GM23338 (cell line): ENCODE results near the gene FOXP1. TPM values are rescaled to one million over a fixed set of nuclear protein-coding genes. Genes with fewer than 3 reads are reported as not detected.

Source experiments
- ATAC-seq: fragments of 200-7000 bp; cut with Tn5 transposase; 3 replicates; pipeline ENCODE4 v1.9.1; 2020
- DNase-seq: peaks from one replicate; pipeline ENCODE4 v3.0.0-alpha.2; 2015; ENCODE audit warnings: low spot score
- H2AFZ ChIP-seq: fragments of 200-600 bp; sonication (generic); 2 replicates; pipeline ENCODE4 v1.8.0; 2016; ENCODE audit warnings: antibody characterized with exemption, mild to moderate bottlenecking, moderate library complexity
- H3F3A ChIP-seq: fragments of 200-600 bp; sonication (generic); replicated peaks from 2 replicates; pipeline ENCODE4 v1.8.0; 2017; ENCODE audit warnings: antibody characterized with exemption, mixed run types, low read depth
- H3K27ac ChIP-seq: fragments of 200-600 bp; sonication (generic); 2 replicates; pipeline ENCODE4 v1.6.1; 2016; ENCODE audit warnings: low read depth
- H3K27me3 ChIP-seq: fragments of 200-600 bp; sonication (generic); 2 replicates; pipeline ENCODE4 v1.8.0; 2016; ENCODE audit warnings: mild to moderate bottlenecking, mixed run types, moderate library complexity; ENCODE audit not compliant: insufficient read depth
- H3K36me3 ChIP-seq: fragments of 200-600 bp; sonication (generic); 2 replicates; pipeline ENCODE4 v1.8.0; 2016; ENCODE audit warnings: mild to moderate bottlenecking; ENCODE audit not compliant: insufficient read depth
- H3K4me1 ChIP-seq: fragments of 200-600 bp; sonication (generic); 2 replicates; pipeline ENCODE4 v1.8.0; 2016; ENCODE audit warnings: mild to moderate bottlenecking, moderate library complexity; ENCODE audit not compliant: insufficient read depth
- H3K4me2 ChIP-seq: fragments of 200-600 bp; sonication (generic); 2 replicates; pipeline ENCODE4 v1.7.1; 2017; ENCODE audit warnings: mixed run types
- H3K4me3 ChIP-seq: fragments of 200-600 bp; sonication (generic); 2 replicates; pipeline ENCODE4 v1.6.1; 2016; ENCODE audit warnings: mixed run types
- H3K79me2 ChIP-seq: fragments of 200-600 bp; sonication (generic); replicated peaks from 2 replicates; pipeline ENCODE4 v1.8.0; 2017; ENCODE audit warnings: mild to moderate bottlenecking; ENCODE audit not compliant: insufficient read depth
- H3K9me2 ChIP-seq: fragments of 200-600 bp; sonication (generic); 2 replicates; pipeline ENCODE4 v1.8.0; 2017; ENCODE audit not compliant: insufficient read depth
- H4K20me1 ChIP-seq: fragments of 200-600 bp; sonication (generic); replicated peaks from 2 replicates; pipeline ENCODE4 v1.8.0; 2017; ENCODE audit warnings: mild to moderate bottlenecking; ENCODE audit not compliant: insufficient read depth
- H3K27ac Mint-ChIP-seq: 2 replicates; pipeline ENCODE4 v1.8.0; 2020; ENCODE audit warnings: inconsistent platforms, mild to moderate bottlenecking, moderate library complexity, mixed read lengths
- H3K27me3 Mint-ChIP-seq: 3 replicates; pipeline ENCODE4 v1.8.0; 2022; ENCODE audit warnings: low read depth, mild to moderate bottlenecking, moderate library complexity, mixed read lengths, inconsistent platforms; ENCODE audit not compliant: insufficient read depth, poor library complexity
- H3K36me3 Mint-ChIP-seq: 3 replicates; pipeline ENCODE4 v1.8.0; 2021; ENCODE audit warnings: low read depth, mild to moderate bottlenecking, inconsistent platforms, moderate library complexity, mixed read lengths
- H3K4me1 Mint-ChIP-seq: 3 replicates; pipeline ENCODE4 v1.8.0; 2020; ENCODE audit warnings: mild to moderate bottlenecking, inconsistent platforms, mixed read lengths
- H3K4me3 Mint-ChIP-seq: 3 replicates; pipeline ENCODE4 v1.8.0; 2021; ENCODE audit warnings: moderate library complexity, mild to moderate bottlenecking, inconsistent platforms, mixed read lengths
- H3K9me3 Mint-ChIP-seq: 3 replicates; pipeline ENCODE4 v1.8.0; 2020; ENCODE audit warnings: moderate library complexity, mild to moderate bottlenecking, inconsistent platforms, mixed read lengths
- CREB1 ChIP-seq: fragments of 250-450 bp; sonication (Bioruptor Pico); IDR thresholded peaks from 2 replicates; pipeline ENCODE4 v1.5.0; 2020; ENCODE audit warnings: low read depth, mild to moderate bottlenecking, moderate library complexity
- CTCF ChIP-seq, 2 experiments: fragments of 200-600 bp in 1 of 2; sonication (generic) in 1 of 2; conservative IDR thresholded peaks; 2 replicates each; pipeline versions ENCODE4 v1.5.1 to v1.6.1; 2016 to 2017; ENCODE audit warnings: antibody characterized with exemption in 2 of 2, low read depth in 2 of 2, mild to moderate bottlenecking in 2 of 2, moderate library complexity in 1 of 2
- EZH2 ChIP-seq: fragments of 200-600 bp; sonication (generic); IDR thresholded peaks from one replicate; pipeline ENCODE4 v1.8.0; 2017; ENCODE audit warnings: antibody characterized with exemption, mild to moderate bottlenecking, low read depth; ENCODE audit not compliant: unreplicated experiment
- JUNB ChIP-seq: IDR thresholded peaks from one replicate; pipeline ENCODE4 v1.6.1; 2016; ENCODE audit warnings: antibody characterized with exemption; ENCODE audit not compliant: unreplicated experiment
- NANOG ChIP-seq: IDR thresholded peaks from 2 replicates; pipeline ENCODE4 v1.6.1; 2016; ENCODE audit warnings: antibody characterized with exemption, borderline replicate concordance
- POLR2AphosphoS5 ChIP-seq: IDR thresholded peaks from 2 replicates; pipeline ENCODE4 v1.6.1; 2016; ENCODE audit warnings: antibody characterized with exemption, low read depth
- REST ChIP-seq: IDR thresholded peaks from one replicate; pipeline ENCODE4 v1.6.1; 2018; ENCODE audit warnings: antibody characterized with exemption; ENCODE audit not compliant: unreplicated experiment
- STAT1 ChIP-seq: IDR thresholded peaks from one replicate; pipeline ENCODE4 v1.6.1; 2016; ENCODE audit warnings: antibody characterized with exemption; ENCODE audit not compliant: unreplicated experiment
- ZNF114 ChIP-seq: fragments of 250-450 bp; sonication (Bioruptor Pico); IDR thresholded peaks from 2 replicates; pipeline ENCODE4 v1.5.0; 2020; ENCODE audit warnings: mild to moderate bottlenecking, moderate library complexity
- ZNF331 ChIP-seq: fragments of 250-450 bp; sonication (Bioruptor Pico); IDR thresholded peaks from 2 replicates; pipeline ENCODE4 v1.5.0; 2020; ENCODE audit warnings: low read depth, mild to moderate bottlenecking, moderate library complexity
- polyA plus RNA-seq: library from polyadenylated mRNA; unstranded; fragments of >200 nt; fragmentation: Nextera tagmentation; extraction: Ambion mirVana; gene quantifications from 2 replicates; pipeline ENCODE4 v1.2.1, GENCODE V29; 2016
- total RNA-seq: library from RNA; depleted of rRNA; stranded (reverse); fragments of >200 nt; shearing (Covaris generic); gene quantifications from 2 replicates; pipeline ENCODE4 v1.2.3, GENCODE V29; 2014
- TF ChIP-seq, protein P1 (sequence below): IDR thresholded peaks from 2 replicates; pipeline ENCODE4 v1.6.1; 2016; ENCODE audit warnings: antibody characterized with exemption

The FOXP1 gene
- total and polyA plus RNA-seq, 2 experiments from 2014 or later: 32.9 to 35.5 TPM

GRCh38 chr3:71441925-71442651 is 141.4 kb downstream of the FOXP1 start:
- Histone ChIP-seq H3K4me3 (no peak overlapping the region), H3K4me2 (no peak overlapping the region), H3K4me1 (no peaks in the 10 kb centered on the region), H3K79me2 (no peaks in the 10 kb centered on the region), H4K20me1 (no peaks in the 10 kb centered on the region), H3K36me3 (no peaks in the 10 kb centered on the region), H3K27me3 (no peaks in the 10 kb centered on the region), H3K9me2 (no peaks in the 10 kb centered on the region), H3K27ac (no peak overlapping the region), H2AFZ (no peak overlapping the region), H3F3A (no peaks in the 10 kb centered on the region)
- DNase-seq (no peak), ATAC-seq (no peak)
- Mint-ChIP-seq H3K9me3 (no peaks in the 10 kb centered on the region), H3K27ac (no peak overlapping the region), H3K27me3 (peaks cover 11% of the 10 kb centered on the region), H3K4me1 (peaks cover 5% of the 10 kb centered on the region; the same call in 2 of the 3 replicates), H3K36me3 (no peaks in the 10 kb centered on the region), H3K4me3 (no peak overlapping the region)
- TF ChIP-seq, protein P1, sequence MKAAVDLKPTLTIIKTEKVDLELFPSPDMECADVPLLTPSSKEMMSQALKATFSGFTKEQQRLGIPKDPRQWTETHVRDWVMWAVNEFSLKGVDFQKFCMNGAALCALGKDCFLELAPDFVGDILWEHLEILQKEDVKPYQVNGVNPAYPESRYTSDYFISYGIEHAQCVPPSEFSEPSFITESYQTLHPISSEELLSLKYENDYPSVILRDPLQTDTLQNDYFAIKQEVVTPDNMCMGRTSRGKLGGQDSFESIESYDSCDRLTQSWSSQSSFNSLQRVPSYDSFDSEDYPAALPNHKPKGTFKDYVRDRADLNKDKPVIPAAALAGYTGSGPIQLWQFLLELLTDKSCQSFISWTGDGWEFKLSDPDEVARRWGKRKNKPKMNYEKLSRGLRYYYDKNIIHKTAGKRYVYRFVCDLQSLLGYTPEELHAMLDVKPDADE: no peak
- TF ChIP-seq ZNF331 (no peak), NANOG (no peak), EZH2 (no peak), CREB1 (CRISPR knock-in tag) (no peak), CTCF (conservative IDR thresholded peaks at IDR 0.05; ENCODE audit: low read depth in 2 of 2) (no peak), ZNF114 (CRISPR knock-in tag) (no peak)

DNA sequence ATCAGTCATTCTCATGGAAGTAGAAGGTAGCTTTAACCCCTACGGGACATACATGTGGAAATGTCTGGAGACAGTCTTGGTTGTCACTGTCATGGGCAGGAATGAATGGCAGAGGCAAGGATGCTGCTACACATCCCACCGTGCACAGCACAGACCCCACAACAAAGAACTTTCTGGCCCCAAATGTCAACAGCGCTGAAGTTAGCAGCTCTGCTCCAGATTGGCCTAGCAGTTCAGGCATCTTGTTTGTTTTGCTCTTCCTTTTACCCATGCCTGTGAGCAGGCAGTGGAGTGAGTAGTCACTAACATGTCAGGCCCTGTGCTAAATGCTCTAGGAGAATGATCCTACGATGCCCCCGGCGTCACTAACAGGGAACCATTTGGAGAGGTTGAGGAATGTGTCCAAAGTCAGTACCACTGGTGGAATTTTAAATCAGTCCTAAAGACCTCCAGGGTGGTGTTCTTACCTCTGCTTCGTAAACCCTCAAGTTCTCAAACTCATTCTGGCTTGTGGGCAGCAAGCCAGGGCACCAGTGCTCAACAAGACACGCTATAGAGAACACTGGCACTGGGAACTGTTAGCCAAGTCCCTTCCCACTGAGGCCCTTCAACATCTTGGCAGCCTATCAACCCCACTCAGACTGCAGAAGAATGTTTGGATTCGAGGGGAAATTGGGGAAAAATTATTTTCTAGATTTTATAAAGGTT is 142.2 kb downstream of the FOXP1 start:
- peaks cover 5% of the 10 kb centered on the region; the same call in 2 of the 3 replicates for H3K4me1 Mint-ChIP-seq
- DNase-seq: no peak
- H3K27ac Mint-ChIP-seq: no peak overlapping the region
- no peak for TF ChIP-seq STAT1
- TF ChIP-seq POLR2AphosphoS5: no peak
- no peak for TF ChIP-seq ZNF331
- TF ChIP-seq JUNB: no peak
- TF ChIP-seq EZH2: no peak
- TF ChIP-seq NANOG: no peak
- TF ChIP-seq ZNF114 (CRISPR knock-in tag): no peak
- TF ChIP-seq REST: no peak
- no peak for TF ChIP-seq CTCF (conservative IDR thresholded peaks at IDR 0.05; ENCODE audit: low read depth in 2 of 2)
- no peak for TF ChIP-seq CREB1 (CRISPR knock-in tag)

More for the DNA sequence above, 142.2 kb downstream of the FOXP1 start:
- H3F3A ChIP-seq: no peaks in the 10 kb centered on the region
- H3K9me3 Mint-ChIP-seq: peaks cover 2% of the 10 kb centered on the region
- no peak overlapping the region for H3K4me3 ChIP-seq
- H3K4me3 Mint-ChIP-seq: no peak overlapping the region
- H3K27me3 ChIP-seq: no peaks in the 10 kb centered on the region
- H3K9me2 ChIP-seq: no peaks in the 10 kb centered on the region
- peaks cover 2% of the 10 kb centered on the region for H3K36me3 Mint-ChIP-seq
- H3K36me3 ChIP-seq: no peaks in the 10 kb centered on the region
- H3K79me2 ChIP-seq: no peaks in the 10 kb centered on the region
- H3K27me3 Mint-ChIP-seq: peaks cover 9% of the 10 kb centered on the region
- H3K4me1 ChIP-seq: no peaks in the 10 kb centered on the region
- H3K4me2 ChIP-seq: no peak overlapping the region
- H3K27ac ChIP-seq: no peak overlapping the region
- no peak overlapping the region for H2AFZ ChIP-seq
- ATAC-seq: no peak
- H4K20me1 ChIP-seq: no peaks in the 10 kb centered on the region
